ENCODE results near the gene PRKAG2. TPM values are rescaled to one million over a fixed set of nuclear protein-coding genes. Genes with fewer than 3 reads are reported as not detected.
"Not testable (repeated sequence)": the region's sequence is repeated elsewhere in the genome, so short reads cannot be mapped to it uniquely, and the experiment has no call there.

PRKAG2 gene
- total RNA-seq, 1 experiment from 2014 or later, result 20.9 TPM

DNA sequence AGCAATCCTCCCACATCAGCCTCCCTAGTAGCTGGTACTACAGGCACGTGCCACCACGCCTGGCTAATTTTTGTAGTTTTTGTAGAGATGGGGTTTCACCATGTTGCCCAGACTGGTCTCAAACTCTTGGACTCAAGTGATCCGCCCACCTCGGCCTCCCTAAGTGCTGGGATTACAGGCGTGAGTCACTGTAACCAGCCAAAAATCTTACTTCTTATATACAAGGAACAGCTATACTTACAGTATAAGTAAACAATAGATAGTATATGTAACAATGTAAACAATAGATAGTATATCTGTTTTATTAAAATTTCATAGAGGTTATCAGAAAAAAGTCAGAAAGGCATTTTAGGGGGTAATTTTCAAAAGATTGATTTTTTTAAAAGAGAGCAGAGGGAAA lies 128.9 kb downstream of the PRKAG2 start:
- not testable (repeated sequence) for DNase-seq (ENCODE audit: low read depth)

- DNase-seq (ENCODE audit: low read depth), result no peak
Observed at GRCh38 chr7:151745706-151746105, 131.2 kb downstream of the PRKAG2 start.

- DNase-seq (ENCODE audit: low read depth), result peak; percentile 91
Observed at GRCh38 chr7:151744656-151745638, 132.0 kb downstream of the PRKAG2 start.

DNA sequence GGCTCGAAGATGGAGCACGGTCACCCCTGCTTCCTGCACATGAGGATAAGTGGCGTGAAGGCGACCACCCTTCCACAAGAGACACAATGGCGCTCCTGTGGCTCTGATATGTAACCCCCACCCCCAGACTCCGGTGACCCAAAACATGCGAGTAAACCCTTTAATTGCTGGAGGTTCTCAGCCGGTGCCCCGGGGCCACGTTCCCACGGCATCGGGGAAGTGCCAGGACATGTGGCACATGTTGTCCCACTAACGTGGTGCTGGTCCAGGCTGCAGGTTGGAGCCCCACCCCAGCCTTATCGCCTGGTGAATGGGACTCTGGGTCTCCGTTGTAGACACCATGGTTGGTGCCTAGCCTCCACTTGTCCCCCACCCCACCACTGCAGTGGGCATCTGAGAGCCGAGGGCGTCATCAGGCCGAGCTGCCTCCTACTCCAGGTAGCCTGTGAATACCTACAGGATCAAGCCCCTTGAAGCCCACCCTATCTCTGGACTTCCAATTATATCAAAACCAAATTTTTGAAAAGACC lies 132.8 kb downstream of the PRKAG2 start:
- no peak for DNase-seq (ENCODE audit: low read depth)

GRCh38 chr7:151743481-151743983 lies 133.4 kb downstream of the PRKAG2 start:
- DNase-seq (ENCODE audit: low read depth), result no peak

GRCh38 chr7:151742713-151743480 lies 134.0 kb downstream of the PRKAG2 start:
- DNase-seq (ENCODE audit: low read depth), result peak; percentile 54

DNA sequence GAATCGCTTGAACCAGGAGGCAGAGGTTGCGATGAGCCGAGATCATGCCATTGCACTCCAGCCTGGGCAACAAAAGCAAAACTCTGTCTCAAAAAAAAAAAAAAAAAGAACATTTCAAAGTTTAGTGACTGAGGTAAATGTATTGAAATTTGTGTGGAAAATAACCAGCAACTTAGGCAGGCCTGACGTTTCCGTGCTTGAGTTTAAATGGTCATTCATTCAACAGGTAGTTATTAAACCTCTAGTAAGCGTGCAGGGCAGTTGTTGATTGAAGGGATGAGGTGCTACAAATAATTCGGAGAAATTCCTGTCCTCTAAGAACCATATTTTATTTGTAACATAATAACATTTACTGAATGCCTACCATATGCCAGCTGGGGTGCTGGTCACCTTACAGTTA lies 135.3 kb downstream of the PRKAG2 start:
- DNase-seq (ENCODE audit: low read depth), result no peak

- DNase-seq (ENCODE audit: low read depth), result no peak
Observed at GRCh38 chr7:151740081-151740851, 136.6 kb downstream of the PRKAG2 start.

GRCh38 chr7:151738925-151739324 lies 138.0 kb downstream of the PRKAG2 start:
- DNase-seq (ENCODE audit: low read depth), result no peak

DNA sequence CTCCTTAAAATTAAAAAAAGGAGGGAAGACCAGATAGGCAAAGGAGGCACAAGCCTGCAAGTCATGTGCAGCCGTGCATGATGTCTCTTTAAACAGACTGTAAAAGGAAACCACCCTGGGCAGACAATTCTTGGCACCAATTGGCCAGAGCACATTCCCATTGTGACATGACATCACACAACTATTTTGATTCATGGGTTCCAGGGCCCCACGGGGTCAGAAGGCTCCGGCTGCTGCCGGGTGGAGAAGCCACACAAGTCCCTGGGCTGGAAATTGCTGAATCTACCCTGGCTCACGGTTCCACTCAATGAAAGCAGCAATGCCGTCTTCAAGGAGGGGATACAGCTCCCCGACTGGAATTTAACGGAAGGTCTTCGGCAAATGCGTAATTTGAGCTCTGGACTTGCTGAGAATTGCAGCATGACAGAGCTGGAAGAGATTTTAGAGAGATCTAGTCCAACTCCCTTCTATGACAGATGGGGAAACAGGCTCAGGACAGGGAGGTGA lies 140.5 kb downstream of the PRKAG2 start:
- DNase-seq (ENCODE audit: low read depth), result peak; percentile 94

- no peak for DNase-seq (ENCODE audit: low read depth)
Observed at GRCh38 chr7:151735851-151736402, 141.0 kb downstream of the PRKAG2 start.

DNA sequence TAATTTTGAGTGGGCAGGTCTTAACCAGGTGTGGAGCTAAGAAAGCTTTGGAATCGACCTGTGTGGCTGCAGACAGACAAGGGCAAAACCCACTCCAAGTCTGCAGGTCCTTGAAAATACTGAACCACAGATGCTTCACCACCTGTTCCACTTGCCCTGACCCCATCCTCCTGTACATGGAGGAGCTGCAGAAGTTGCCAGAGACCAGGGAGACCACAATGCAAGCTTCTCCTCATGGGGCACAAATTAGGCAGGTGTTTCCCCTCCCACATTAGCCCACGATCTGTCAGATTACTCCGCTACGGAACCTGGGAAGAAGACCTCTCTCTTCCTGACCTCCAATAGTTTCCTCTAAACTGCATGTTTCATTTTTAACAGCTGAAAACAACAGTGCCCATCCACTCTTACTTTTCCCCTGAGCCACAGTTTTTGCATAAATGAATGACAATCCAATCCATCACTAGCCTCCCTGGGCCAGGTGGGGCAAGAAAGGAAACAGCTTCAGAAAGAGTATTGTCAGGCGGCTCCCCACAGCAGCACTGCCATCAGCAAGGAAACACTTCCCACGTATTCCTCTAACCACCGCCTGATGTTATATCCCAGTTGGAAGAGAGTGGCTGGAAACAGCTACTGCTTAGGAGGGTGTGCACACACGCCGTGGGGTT lies 141.6 kb downstream of the PRKAG2 start:
- no peak for DNase-seq (ENCODE audit: low read depth)

DNA sequence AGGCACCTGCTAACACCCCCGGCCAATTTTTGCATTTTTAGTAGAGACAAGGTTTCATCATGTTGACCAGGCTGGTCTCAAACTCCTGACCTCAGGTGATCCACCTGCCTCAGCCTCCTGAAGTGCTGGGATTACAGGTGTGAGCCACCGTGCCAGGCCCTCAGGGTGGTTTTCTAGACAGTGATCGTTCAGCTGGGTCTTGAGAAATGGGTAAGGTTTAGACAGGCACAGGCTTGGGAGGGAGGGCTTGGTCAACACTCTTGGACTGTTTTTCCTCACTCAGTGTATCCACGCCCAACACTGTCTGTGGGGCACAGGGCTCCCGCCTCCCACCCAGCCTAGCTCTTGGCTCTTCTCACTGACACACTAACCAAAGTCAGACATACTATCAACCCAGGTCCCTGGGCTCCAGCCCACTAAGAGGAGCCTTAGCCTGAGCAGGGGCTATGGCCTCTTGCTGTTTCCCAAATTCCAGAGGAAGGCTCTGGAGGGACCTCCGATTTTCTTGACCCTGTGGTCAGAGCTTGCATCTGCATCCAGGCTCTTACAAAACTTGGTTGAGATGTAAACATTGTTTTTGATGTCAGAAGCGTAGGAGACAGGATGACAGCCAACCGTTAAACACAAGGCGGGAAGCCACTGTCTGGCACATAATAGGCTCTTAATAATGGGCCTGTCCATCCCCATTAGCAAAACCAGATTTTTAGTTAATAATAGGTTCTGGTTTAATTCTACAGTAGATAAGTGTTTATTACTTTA lies 143.9 kb downstream of the PRKAG2 start:
- DNase-seq (ENCODE audit: low read depth), result no peak

DNA sequence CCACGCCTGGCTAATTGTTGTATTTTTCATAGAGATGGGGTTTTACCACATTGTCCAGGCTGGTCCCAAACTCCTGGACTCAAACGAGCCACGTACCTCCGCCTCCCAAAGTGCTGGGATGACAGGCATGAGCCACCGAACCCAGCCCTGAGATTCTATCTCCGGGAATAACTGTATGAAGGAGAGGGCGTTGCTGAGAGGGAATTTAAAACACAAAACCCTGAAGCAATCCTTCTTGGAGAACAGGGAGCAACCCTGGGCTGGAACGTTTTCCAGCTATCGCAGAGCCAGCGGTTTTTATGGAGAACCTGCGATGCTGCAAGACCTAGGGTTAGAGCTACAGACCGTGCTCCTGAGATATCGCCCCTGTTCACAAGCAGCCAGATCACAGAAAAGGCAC lies 144.6 kb downstream of the PRKAG2 start:
- DNase-seq (ENCODE audit: low read depth), result no peak

GRCh38 chr7:151731022-151731441 lies 145.9 kb downstream of the PRKAG2 start:
- no peak for DNase-seq (ENCODE audit: low read depth)

- no peak for DNase-seq (ENCODE audit: low read depth)
Observed at GRCh38 chr7:151730591-151730990, 146.3 kb downstream of the PRKAG2 start.

GRCh38 chr7:151729521-151729921 lies 147.4 kb downstream of the PRKAG2 start:
- no peak for DNase-seq (ENCODE audit: low read depth)

- no peak for DNase-seq (ENCODE audit: low read depth)
Observed at GRCh38 chr7:151728746-151729145, 148.2 kb downstream of the PRKAG2 start.

GRCh38 chr7:151728286-151728660 lies 148.6 kb downstream of the PRKAG2 start:
- DNase-seq (ENCODE audit: low read depth), result no peak
